G401.6 (cell line): ENCODE measurements around the gene TNFRSF18.

Experiments
- FAIRE-seq: peaks from 2 replicates; lab custom pipeline; 2012; peaks lifted over from hg19 to GRCh38; lab: Jason Lieb, UNC

Gene TNFRSF18

DNA sequence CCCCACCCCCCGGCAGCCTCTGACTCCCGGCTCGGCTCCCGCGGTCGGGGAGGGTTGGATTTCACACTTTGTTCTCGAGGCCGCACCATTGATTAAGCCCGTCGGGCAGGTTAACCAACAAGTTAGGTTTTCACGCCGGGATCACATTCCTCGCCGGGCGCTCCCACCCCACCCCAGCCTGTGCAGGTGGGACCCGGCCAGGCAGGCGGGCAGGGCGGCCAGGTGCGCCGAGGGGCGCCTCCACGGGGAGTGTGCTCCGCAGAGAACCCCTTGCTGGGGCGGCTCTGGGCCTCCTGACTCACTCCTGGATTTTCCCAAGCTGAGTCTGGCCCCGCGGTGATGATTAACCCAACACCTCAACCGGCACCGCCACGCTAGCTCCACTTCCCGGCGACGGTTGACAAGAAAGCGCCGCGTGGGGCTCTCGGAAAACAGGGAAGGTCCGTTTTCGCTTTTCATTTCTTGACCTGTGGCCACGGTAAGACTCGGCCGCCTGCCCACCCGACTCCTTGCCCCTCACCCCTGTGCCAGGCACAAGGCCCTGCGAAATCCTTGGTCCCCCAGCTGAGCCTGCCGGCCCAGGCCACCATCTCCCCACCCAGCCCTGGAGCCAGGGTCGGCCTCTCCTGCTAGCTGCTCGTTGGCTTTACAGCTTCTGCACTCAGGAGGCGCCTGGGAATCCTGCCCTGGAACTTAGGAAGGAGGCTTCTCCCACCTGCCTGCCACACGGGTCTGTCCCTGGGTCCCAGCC lies 41.5 kb downstream of the TNFRSF18 start:
- no peak for FAIRE-seq

- no peak for FAIRE-seq
Observed at GRCh38 chr1:1164361-1164700, 42.1 kb downstream of the TNFRSF18 start.

DNA sequence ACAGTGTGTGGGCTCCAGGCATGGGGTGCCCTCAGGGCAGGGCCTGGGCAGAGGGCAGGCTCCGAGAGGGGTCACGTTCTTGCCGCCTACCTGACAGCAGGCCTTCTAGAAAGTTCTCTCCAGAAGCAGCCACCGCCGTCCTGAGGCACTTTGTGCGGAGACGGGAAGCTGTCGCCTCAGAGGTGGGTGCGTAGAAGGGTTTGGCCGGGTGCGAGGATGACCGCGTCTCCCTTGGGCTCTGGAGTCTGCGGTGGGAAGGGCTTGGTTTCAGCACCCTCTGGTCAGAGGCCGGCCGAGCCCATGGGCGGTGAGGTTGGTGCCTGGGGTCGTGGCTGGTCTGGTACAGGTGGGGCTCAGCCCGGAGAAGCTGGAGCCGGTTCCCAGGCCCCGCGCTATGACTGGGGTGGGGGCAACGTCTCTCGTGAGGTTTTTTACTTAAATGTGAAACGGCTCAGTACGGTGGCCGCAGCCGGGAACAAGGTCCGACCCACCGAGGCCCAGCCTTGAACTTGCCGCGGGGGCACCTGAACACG lies 42.8 kb downstream of the TNFRSF18 start:
- no peak for FAIRE-seq

- no peak for FAIRE-seq
Observed at GRCh38 chr1:1162597-1163537, 43.5 kb downstream of the TNFRSF18 start.

- FAIRE-seq, result no peak
Observed at GRCh38 chr1:1161683-1162079, 44.7 kb downstream of the TNFRSF18 start.

- FAIRE-seq, result no peak
Observed at GRCh38 chr1:1161078-1161682, 45.2 kb downstream of the TNFRSF18 start.

GRCh38 chr1:1160281-1160930 lies 46.0 kb downstream of the TNFRSF18 start:
- FAIRE-seq, result no peak

DNA sequence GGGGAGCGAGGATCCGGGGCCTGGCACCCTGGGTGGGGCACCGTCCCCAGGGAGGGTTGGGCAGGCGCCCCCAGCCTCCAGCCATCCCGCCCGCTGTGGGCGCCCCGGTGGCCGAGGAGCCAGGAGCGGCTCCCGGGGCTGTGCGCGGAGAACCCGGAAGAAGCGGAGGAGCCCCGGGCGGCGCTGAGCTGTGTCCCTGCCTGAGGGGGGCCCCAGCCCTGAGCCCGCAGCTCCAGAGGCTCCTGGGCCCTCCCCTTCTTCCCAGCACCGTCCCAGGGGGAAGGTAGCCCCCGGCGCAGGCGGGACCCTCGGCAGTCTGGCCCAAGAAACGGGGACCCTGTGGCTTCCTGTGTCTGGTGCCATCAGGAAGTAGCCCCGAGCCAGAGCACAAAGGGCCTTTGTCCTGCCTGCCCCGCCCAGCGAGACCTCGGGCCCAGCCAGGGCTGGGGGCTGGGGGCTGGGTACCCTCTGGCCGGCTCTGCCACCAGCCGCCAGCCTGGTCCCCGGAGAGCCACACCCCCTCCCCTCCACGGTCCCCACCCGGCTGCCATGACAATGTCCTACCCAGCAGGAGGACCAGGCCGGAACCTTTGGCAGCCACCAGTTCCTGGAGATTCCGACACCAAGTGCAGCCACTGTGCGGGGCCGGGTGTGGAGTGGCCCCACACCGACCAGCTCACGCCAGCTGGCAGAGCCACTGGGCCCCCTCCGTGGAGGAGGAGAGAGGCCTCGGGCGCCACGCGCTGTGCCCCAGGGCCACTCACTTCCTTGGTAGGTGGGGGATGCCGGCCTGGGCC lies 48.3 kb downstream of the TNFRSF18 start:
- FAIRE-seq, result no peak

GRCh38 chr1:1157426-1157913 lies 48.9 kb downstream of the TNFRSF18 start:
- FAIRE-seq, result no peak

GRCh38 chr1:1157033-1157365 lies 49.4 kb downstream of the TNFRSF18 start:
- no peak for FAIRE-seq

DNA sequence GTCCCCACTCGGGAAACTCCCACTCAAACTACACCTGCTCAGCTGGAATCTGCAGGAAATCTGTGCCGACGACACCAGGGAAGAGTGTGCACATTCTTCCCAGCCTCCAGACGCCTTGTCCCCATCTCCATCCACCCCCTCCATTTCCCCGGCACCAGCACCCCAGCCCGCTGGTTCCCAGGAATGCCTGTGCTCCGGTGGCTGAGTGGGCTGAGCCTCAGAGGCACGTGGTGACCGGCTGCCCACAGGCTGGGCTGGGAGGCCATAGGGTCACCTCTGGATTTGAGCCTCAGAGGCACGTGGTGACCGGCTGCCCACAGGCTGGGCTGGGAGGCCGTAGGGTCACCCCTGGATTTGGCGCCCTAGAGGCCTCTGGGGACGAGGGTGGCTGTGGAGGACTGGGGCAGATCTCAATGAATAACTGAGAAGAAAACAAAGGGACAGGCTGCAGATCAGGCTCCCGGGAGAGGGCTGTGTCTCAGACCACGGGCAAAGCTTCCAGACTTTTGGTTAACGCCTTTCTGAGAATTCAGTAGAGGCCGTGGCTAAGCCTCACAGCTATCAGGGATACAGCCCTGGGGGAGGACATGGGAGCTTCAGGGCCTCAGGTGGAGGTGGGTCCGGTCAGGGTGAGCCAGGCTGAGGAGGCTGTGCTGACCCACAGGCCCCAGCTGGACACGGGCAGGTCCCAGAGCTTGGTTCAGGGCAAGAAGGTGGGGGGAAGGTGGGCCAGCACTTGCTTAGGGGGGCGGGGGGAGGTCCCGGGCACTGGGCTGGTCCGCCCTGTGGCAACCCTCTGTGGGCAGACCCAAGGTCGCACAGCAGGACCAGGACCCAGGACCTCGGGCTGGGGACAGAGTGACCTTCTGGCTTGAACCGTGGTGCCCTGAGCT lies 50.0 kb downstream of the TNFRSF18 start:
- FAIRE-seq, result no peak

GRCh38 chr1:1155258-1155657 lies 51.1 kb downstream of the TNFRSF18 start:
- no peak for FAIRE-seq

GRCh38 chr1:1153874-1154273 lies 52.5 kb downstream of the TNFRSF18 start:
- FAIRE-seq, result no peak
